Endothelial cell of umbilical vein (primary cell): Measurements from ENCODE around the gene FLNB.

Source experiments
- CTCF ChIP-seq, 2 donors: IDR thresholded peaks; 1 replicate in 1 of 2; 2 replicates in 1 of 2; pipeline ENCODE4 v1.5.1; 2011; ENCODE audit warnings: low read length in 2 of 2, mild to moderate bottlenecking in 2 of 2, moderate library complexity in 2 of 2, control low read depth in 1 of 2, inconsistent platforms in 1 of 2, low read depth in 1 of 2; ENCODE audit not compliant: insufficient read depth in 1 of 2; ENCODE audit errors: extremely low read depth in 1 of 2
- EZH2 ChIP-seq: IDR thresholded peaks from 2 replicates; pipeline ENCODE4 v1.6.1; 2012; ENCODE audit warnings: borderline replicate concordance, low read depth, mild to moderate bottlenecking, moderate library complexity, low read length, inconsistent platforms; ENCODE audit not compliant: severe bottlenecking
- POLR2A ChIP-seq: IDR thresholded peaks from 2 replicates; pipeline ENCODE4 v1.6.1; 2012; ENCODE audit warnings: low read depth, mild to moderate bottlenecking, control low read depth, low read length
- POLR2AphosphoS5 ChIP-seq: IDR thresholded peaks from 2 replicates; pipeline ENCODE4 v1.6.1; 2012; ENCODE audit warnings: low read depth, mild to moderate bottlenecking, control low read depth, low read length, moderate library complexity; ENCODE audit not compliant: insufficient read depth

GRCh38 chr3:58115175-58115574, 107.0 kb downstream of the FLNB start:
- TF ChIP-seq CTCF (IDR thresholded peaks at IDR 0.05; ENCODE audit: extremely low read depth in 1 of 2, insufficient read depth in 1 of 2, low read depth in 1 of 2, low read length in 2 of 2) = no peak
- no peak for TF ChIP-seq POLR2AphosphoS5
- no peak for TF ChIP-seq EZH2
- no peak for TF ChIP-seq POLR2A
